Esophagus squamous epithelium (tissue), 4 donors: ENCODE data around the gene MINDY4.

Experiments used
- POLR2A ChIP-seq, 4 donors: fragments of 450-650 bp; IDR thresholded peaks; one replicate each; pipeline ENCODE4 v1.6.1; 2017; ENCODE audit warnings: antibody characterized with exemption in 4 of 4, mild to moderate bottlenecking in 4 of 4, moderate library complexity in 3 of 4
- TF ChIP-seq, protein P1 (sequence below), 6 experiments: fragments of 450-650 bp in 4 of 6; fragments of 200-600 bp in 2 of 6; sonication (generic) in 2 of 6; IDR thresholded peaks; one replicate each; pipeline ENCODE4 v1.5.1; 2016 to 2019; ENCODE audit warnings: antibody characterized with exemption in 6 of 6, mild to moderate bottlenecking in 4 of 6, moderate library complexity in 4 of 6

DNA sequence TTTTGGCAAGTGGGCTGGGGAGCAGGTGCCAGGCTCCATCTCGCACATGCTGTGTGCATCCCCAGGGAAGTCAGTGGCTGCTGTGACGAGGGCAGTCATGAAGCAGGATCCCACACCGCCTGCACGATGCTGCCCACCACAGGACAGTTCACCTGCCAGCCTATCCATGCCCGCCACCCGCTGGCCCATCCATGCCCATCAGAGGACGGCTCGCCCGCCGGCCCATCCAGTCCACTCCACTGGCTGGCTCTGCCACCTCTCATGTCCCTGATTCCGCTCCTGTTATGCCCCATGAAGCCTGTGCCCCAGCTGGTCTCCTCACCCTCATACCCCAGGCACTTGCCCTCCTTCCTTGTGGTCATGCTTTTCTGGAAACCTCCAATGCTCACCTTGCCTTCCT, 37.5 kb upstream of the MINDY4 start:
- TF ChIP-seq, protein P1, sequence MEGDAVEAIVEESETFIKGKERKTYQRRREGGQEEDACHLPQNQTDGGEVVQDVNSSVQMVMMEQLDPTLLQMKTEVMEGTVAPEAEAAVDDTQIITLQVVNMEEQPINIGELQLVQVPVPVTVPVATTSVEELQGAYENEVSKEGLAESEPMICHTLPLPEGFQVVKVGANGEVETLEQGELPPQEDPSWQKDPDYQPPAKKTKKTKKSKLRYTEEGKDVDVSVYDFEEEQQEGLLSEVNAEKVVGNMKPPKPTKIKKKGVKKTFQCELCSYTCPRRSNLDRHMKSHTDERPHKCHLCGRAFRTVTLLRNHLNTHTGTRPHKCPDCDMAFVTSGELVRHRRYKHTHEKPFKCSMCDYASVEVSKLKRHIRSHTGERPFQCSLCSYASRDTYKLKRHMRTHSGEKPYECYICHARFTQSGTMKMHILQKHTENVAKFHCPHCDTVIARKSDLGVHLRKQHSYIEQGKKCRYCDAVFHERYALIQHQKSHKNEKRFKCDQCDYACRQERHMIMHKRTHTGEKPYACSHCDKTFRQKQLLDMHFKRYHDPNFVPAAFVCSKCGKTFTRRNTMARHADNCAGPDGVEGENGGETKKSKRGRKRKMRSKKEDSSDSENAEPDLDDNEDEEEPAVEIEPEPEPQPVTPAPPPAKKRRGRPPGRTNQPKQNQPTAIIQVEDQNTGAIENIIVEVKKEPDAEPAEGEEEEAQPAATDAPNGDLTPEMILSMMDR (IDR thresholded peaks at IDR 0.05) = no peak
- TF ChIP-seq POLR2A (IDR thresholded peaks at IDR 0.05) = no peak
